Progenitor cell of endocrine pancreas (in vitro differentiated cells): ENCODE measurements around the gene NUDT13. TPM values are rescaled to one million over a fixed set of nuclear protein-coding genes. Genes with fewer than 3 reads are reported as not detected.

Experiments
- DNase-seq: peaks from one replicate; pipeline ENCODE4 v3.0.0; 2021; ENCODE audit warnings: low spot score; ENCODE audit not compliant: unreplicated experiment
- H3K27ac Mint-ChIP-seq: 2 replicates; pipeline ENCODE4 v1.8.0; 2021; ENCODE audit warnings: mild to moderate bottlenecking, moderate library complexity, mixed read lengths
- H3K27me3 Mint-ChIP-seq: 2 replicates; pipeline ENCODE4 v1.8.0; 2021; ENCODE audit warnings: mixed read lengths
- H3K36me3 Mint-ChIP-seq: 2 replicates; pipeline ENCODE4 v1.8.0; 2022; ENCODE audit warnings: mixed read lengths; ENCODE audit not compliant: insufficient read depth
- H3K4me1 Mint-ChIP-seq: 2 replicates; pipeline ENCODE4 v1.8.0; 2021; ENCODE audit warnings: low read depth, mixed read lengths
- H3K4me3 Mint-ChIP-seq: 2 replicates; pipeline ENCODE4 v1.8.0; 2021; ENCODE audit warnings: low read depth, mild to moderate bottlenecking, moderate library complexity, mixed read lengths
- H3K9me3 Mint-ChIP-seq: 2 replicates; pipeline ENCODE4 v1.8.0; 2021; ENCODE audit warnings: low read depth, mixed read lengths
- CTCF ChIP-seq: fragments of 200-600 bp; sonication (generic); IDR thresholded peaks from one replicate; pipeline ENCODE4 v1.5.0; 2021; ENCODE audit warnings: antibody characterized with exemption, mild to moderate bottlenecking; ENCODE audit not compliant: unreplicated experiment
- total RNA-seq: library from RNA; stranded (reverse); gene quantifications from 2 replicates; pipeline ENCODE4 v1.2.1, GENCODE V29; 2021

NUDT13 gene
- total RNA-seq, 1 donor from 2014 or later: 3.7 TPM

DNA sequence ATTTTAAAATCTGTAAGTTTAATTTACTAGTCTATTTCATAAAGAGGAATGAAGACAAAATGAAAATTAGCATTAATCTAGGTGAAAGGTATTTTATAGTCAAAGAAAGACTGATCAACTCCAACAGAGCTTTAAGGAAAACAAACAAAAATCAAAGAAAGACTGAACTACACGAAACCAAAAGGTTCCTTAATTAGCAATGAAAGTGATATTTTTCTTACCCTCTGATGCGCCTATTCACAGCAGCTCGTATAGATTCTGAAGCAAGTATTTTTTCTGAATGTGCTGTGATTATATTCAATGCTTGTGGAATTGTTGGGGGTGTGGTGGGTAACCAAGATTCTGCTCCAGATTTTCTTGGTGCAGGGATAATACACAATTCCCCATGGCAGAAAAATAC is 45.8 kb downstream of the NUDT13 start:
- no peaks in the 10 kb centered on the region for H3K27me3 Mint-ChIP-seq
- TF ChIP-seq CTCF: no peak
- H3K27ac Mint-ChIP-seq: no peak overlapping the region
- no peak for DNase-seq
- peaks cover 30% of the 10 kb centered on the region for H3K36me3 Mint-ChIP-seq
- H3K4me1 Mint-ChIP-seq: no peaks in the 10 kb centered on the region
- H3K9me3 Mint-ChIP-seq: no peaks in the 10 kb centered on the region
- H3K4me3 Mint-ChIP-seq: no peak overlapping the region

- Mint-ChIP-seq H3K36me3 (peaks cover 31% of the 10 kb centered on the region), H3K4me1 (no peaks in the 10 kb centered on the region)
- TF ChIP-seq CTCF: peak; percentile 87
These were observed 48.9 kb downstream of the NUDT13 start for GRCh38 chr10:73159038-73159648.

GRCh38 chr10:73161079-73161478 is 50.8 kb downstream of the NUDT13 start:
- no peak overlapping the region for H3K4me3 Mint-ChIP-seq
- peaks cover 28% of the 10 kb centered on the region for H3K36me3 Mint-ChIP-seq
- no peak for TF ChIP-seq CTCF
- H3K9me3 Mint-ChIP-seq: no peaks in the 10 kb centered on the region
- H3K27me3 Mint-ChIP-seq: no peaks in the 10 kb centered on the region
- DNase-seq: no peak
- H3K4me1 Mint-ChIP-seq: no peaks in the 10 kb centered on the region
- H3K27ac Mint-ChIP-seq: no peak overlapping the region

More at GRCh38 chr10:73159038-73159648, 48.9 kb downstream of the NUDT13 start:
- no peaks in the 10 kb centered on the region for H3K27me3 Mint-ChIP-seq
- H3K9me3 Mint-ChIP-seq: no peaks in the 10 kb centered on the region
- peak; percentile 20 for DNase-seq
- peak overlapping the region; percentile 49 for H3K27ac Mint-ChIP-seq
- no peak overlapping the region for H3K4me3 Mint-ChIP-seq

DNA sequence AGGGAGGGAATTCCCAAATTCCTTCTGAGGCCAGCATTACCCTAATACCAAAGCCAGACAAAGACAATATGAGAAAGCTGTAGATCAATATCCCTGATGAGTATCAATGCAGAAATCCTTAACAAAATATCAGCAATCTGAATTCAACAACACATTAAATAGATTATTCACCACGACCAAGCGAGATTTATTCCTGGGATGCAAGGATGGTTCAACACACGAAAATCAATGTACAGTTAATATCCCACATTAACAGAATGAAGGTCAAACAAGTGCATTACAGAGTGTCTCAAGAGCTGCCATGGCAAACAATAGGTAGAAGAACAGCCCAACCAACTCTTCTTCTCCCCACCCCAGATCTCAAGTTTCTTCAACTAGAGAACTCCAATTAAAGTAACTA is 51.4 kb downstream of the NUDT13 start:
- peaks cover 25% of the 10 kb centered on the region for H3K36me3 Mint-ChIP-seq
- H3K27me3 Mint-ChIP-seq: no peaks in the 10 kb centered on the region
- no peak for TF ChIP-seq CTCF

GRCh38 chr10:73163096-73163495 is 52.8 kb downstream of the NUDT13 start:
- no peak for TF ChIP-seq CTCF
- H3K27me3 Mint-ChIP-seq: no peaks in the 10 kb centered on the region
- H3K27ac Mint-ChIP-seq: no peak overlapping the region
- H3K9me3 Mint-ChIP-seq: no peaks in the 10 kb centered on the region
- no peak overlapping the region for H3K4me3 Mint-ChIP-seq
- H3K4me1 Mint-ChIP-seq: peaks cover 10% of the 10 kb centered on the region
- DNase-seq: no peak
- H3K36me3 Mint-ChIP-seq: peaks cover 24% of the 10 kb centered on the region

More for the DNA sequence above, 51.4 kb downstream of the NUDT13 start:
- Mint-ChIP-seq H3K27ac (no peak overlapping the region), H3K4me3 (no peak overlapping the region), H3K4me1 (peaks cover under 1% of the 10 kb centered on the region), H3K9me3 (no peaks in the 10 kb centered on the region)
- DNase-seq: no peak
